T-cell (primary cell): ENCODE measurements around the gene DNAJC24. TPM values are rescaled to one million over a fixed set of nuclear protein-coding genes. Genes with fewer than 3 reads are reported as not detected.

Experiments used
- ATAC-seq, 4 experiments: fragments of 200-7000 bp in 3 of 4; fragments of 150-1000 bp in 1 of 4; cut with Tn5 transposase; replicated peaks in 1 of 4; 1 replicate in 3 of 4; 2 replicates in 1 of 4; pipeline ENCODE4 v1.10.0; 2021; ENCODE audit warnings: moderate library complexity in 3 of 4, mild to moderate bottlenecking in 2 of 4, moderate number of reproducible peaks in 1 of 4
- CTCF ChIA-PET, 2 donors: fragments of 300-600 bp; sonication (Branson Sonifier 250); formaldehyde crosslinking; loops; one replicate each; lab custom pipeline; 2022; ENCODE audit warnings: antibody characterized with exemption in 2 of 2; lab: Charles Lee
- POLR2A ChIA-PET, 2 donors: fragments of 300-600 bp; sonication (Branson Sonifier 250); formaldehyde crosslinking; loops; one replicate each; lab custom pipeline; 2022; ENCODE audit warnings: antibody characterized with exemption in 2 of 2; lab: Charles Lee
- DNase-seq, 35 experiments: peaks; one replicate each; pipeline versions ENCODE4 v3.0.0 to v3.0.0-alpha.2; 2013 to 2023
- H3K27ac ChIP-seq: one replicate; pipeline ENCODE4 v1.5.1; 2013; ENCODE audit warnings: low read length
- H3K27me3 ChIP-seq, 2 experiments: replicated peaks in 1 of 2; 1 replicate in 1 of 2; 2 replicates in 1 of 2; pipeline versions ENCODE4 v1.6.1 to v1.7.0; 2013; ENCODE audit warnings: low read length in 1 of 2, mixed read lengths in 1 of 2; ENCODE audit not compliant: control insufficient read depth in 2 of 2, insufficient read depth in 2 of 2; ENCODE audit errors: extremely low read depth in 1 of 2
- H3K36me3 ChIP-seq, 2 donors: 1 replicate in 1 of 2; 2 replicates in 1 of 2; pipeline versions ENCODE4 v1.6.1 to v1.7.0; 2013; ENCODE audit warnings: low read length in 1 of 2; ENCODE audit not compliant: control insufficient read depth in 2 of 2, insufficient read depth in 1 of 2; ENCODE audit errors: extremely low read depth in 1 of 2
- H3K4me1 ChIP-seq, 2 experiments: 1 replicate in 1 of 2; 2 replicates in 1 of 2; pipeline versions ENCODE4 v1.6.1 to v1.7.0; 2013; ENCODE audit warnings: low read length in 2 of 2, mixed read lengths in 1 of 2; ENCODE audit not compliant: insufficient read depth in 2 of 2, control insufficient read depth in 1 of 2; ENCODE audit errors: extremely low read depth in 1 of 2
- H3K4me3 ChIP-seq, 2 donors: 1 replicate in 1 of 2; 2 replicates in 1 of 2; pipeline versions ENCODE4 v1.5.1 to v1.7.0; 2013; ENCODE audit warnings: mild to moderate bottlenecking in 2 of 2, low read length in 1 of 2, moderate library complexity in 1 of 2; ENCODE audit not compliant: control insufficient read depth in 1 of 2; ENCODE audit errors: extremely low read depth in 1 of 2
- H3K9me3 ChIP-seq: 2 replicates; pipeline ENCODE4 v1.7.0; 2013
- H3K27ac Mint-ChIP-seq, 2 donors: one replicate each; pipeline ENCODE4 v1.8.0; 2020 to 2021; ENCODE audit warnings: mild to moderate bottlenecking in 2 of 2, mixed read lengths in 2 of 2
- H3K27me3 Mint-ChIP-seq, 2 donors: one replicate each; pipeline ENCODE4 v1.8.0; 2021 to 2022; ENCODE audit warnings: mixed read lengths in 2 of 2
- H3K36me3 Mint-ChIP-seq: one replicate; pipeline ENCODE4 v1.8.0; 2021; ENCODE audit warnings: mixed read lengths
- H3K4me1 Mint-ChIP-seq, 3 donors: one replicate each; pipeline ENCODE4 v1.8.0; 2020 to 2022; ENCODE audit warnings: mixed read lengths in 3 of 3, mild to moderate bottlenecking in 1 of 3
- H3K4me3 Mint-ChIP-seq, 3 donors: one replicate each; pipeline ENCODE4 v1.8.0; 2020 to 2022; ENCODE audit warnings: mild to moderate bottlenecking in 3 of 3, mixed read lengths in 3 of 3, moderate library complexity in 3 of 3
- H3K9me3 Mint-ChIP-seq, 3 donors: one replicate each; pipeline ENCODE4 v1.8.0; 2020 to 2022; ENCODE audit warnings: mixed read lengths in 3 of 3
- WGBS: methylation state at CpG from one replicate; pipeline ENCODE4 v1.1.5; 2013; ENCODE audit warnings: missing lambda C conversion rate; ENCODE audit not compliant: insufficient coverage; 5-methylcytosine and 5-hydroxymethylcytosine counted together
- total RNA-seq, 35 experiments: library from RNA in 6 of 35; stranded (reverse) in 6 of 35; fragments of 120-200 nt in 1 of 35; gene quantifications; one replicate each; pipeline versions ENCODE4 v1.2.1 to v1.2.4 and lab custom pipeline; 2013 to 2026

DNAJC24 gene
- total RNA-seq, 5 donors from 2014 or later (not counting 1 experiment from before 2014, with no cell fraction given) = 15.0 to 23.4 (median 18.4) TPM

- H3K27me3 Mint-ChIP-seq = no peaks in the 10 kb centered on the region
- H3K4me3 ChIP-seq = no peak overlapping the region
- H3K27ac ChIP-seq = no peak overlapping the region
- H3K4me1 Mint-ChIP-seq = peaks cover 4 to 17% (median 5%) of the 10 kb centered on the region in 3 donors
- no peaks in the 10 kb centered on the region for H3K36me3 ChIP-seq
- no peak overlapping the region for H3K4me3 Mint-ChIP-seq
- WGBS = 91% methylated on average over 5 of the region's 6 CpGs
- no peaks in the 10 kb centered on the region for H3K9me3 ChIP-seq
- CTCF ChIA-PET = interaction anchor here (0.5 to 0.7 kb wide), 2 partner anchors 77 to 759 kb away, joined by 3 read pairs; no protein-coding TSS in a partner anchor
- H3K27ac Mint-ChIP-seq = no peak overlapping the region
- H3K9me3 Mint-ChIP-seq = no peaks in the 10 kb centered on the region
- POLR2A ChIA-PET = interaction anchor here in 1 of 2 donors (0.8 kb wide), 1 partner anchor 10 kb away, joined by 5 read pairs; no protein-coding TSS in a partner anchor
- no peak for ATAC-seq
- H3K4me1 ChIP-seq = no peaks in the 10 kb centered on the region
- peaks cover 15% of the 10 kb centered on the region for H3K36me3 Mint-ChIP-seq
- no peaks in the 10 kb centered on the region for H3K27me3 ChIP-seq
- DNase-seq = no peak
Observed at GRCh38 chr11:31477528-31478222, 108.0 kb downstream of the DNAJC24 start.

GRCh38 chr11:31478223-31478590, 108.5 kb downstream of the DNAJC24 start:
- ATAC-seq (no peak), DNase-seq (no peak)
- Histone ChIP-seq H3K27me3 (no peaks in the 10 kb centered on the region), H3K4me1 (no peaks in the 10 kb centered on the region), H3K9me3 (no peaks in the 10 kb centered on the region), H3K4me3 (no peak overlapping the region), H3K36me3 (no peaks in the 10 kb centered on the region), H3K27ac (no peak overlapping the region)
- Mint-ChIP-seq H3K36me3 (peaks cover 15% of the 10 kb centered on the region), H3K4me1 (peaks cover 4 to 17% (median 7%) of the 10 kb centered on the region in 3 donors), H3K27me3 (no peaks in the 10 kb centered on the region), H3K4me3 (no peak overlapping the region), H3K27ac (no peak overlapping the region), H3K9me3 (no peaks in the 10 kb centered on the region)
- ChIA-PET CTCF (interaction anchor here in 1 of 2 donors (0.5 kb wide), 1 partner anchor 759 kb away, joined by 3 read pairs; no protein-coding TSS in a partner anchor), POLR2A (no interaction called here)
- WGBS = no CpG with 5 or more reads among the region's 2 CpGs

GRCh38 chr11:31479066-31479465, 109.4 kb downstream of the DNAJC24 start:
- peaks cover 4 to 17% (median 7%) of the 10 kb centered on the region in 3 donors for H3K4me1 Mint-ChIP-seq
- POLR2A ChIA-PET = no interaction called here
- no peaks in the 10 kb centered on the region for H3K27me3 Mint-ChIP-seq
- Histone ChIP-seq H3K27me3 (no peaks in the 10 kb centered on the region), H3K4me3 (no peak overlapping the region), H3K4me1 (no peaks in the 10 kb centered on the region), H3K36me3 (no peaks in the 10 kb centered on the region), H3K9me3 (no peaks in the 10 kb centered on the region), H3K27ac (no peak overlapping the region)
- peaks cover 11% of the 10 kb centered on the region for H3K36me3 Mint-ChIP-seq
- no CpG with 5 or more reads among the region's 4 CpGs for WGBS
- no peak for DNase-seq
- H3K9me3 Mint-ChIP-seq = no peaks in the 10 kb centered on the region
- H3K4me3 Mint-ChIP-seq = no peak overlapping the region
- no peak for ATAC-seq
- CTCF ChIA-PET = no interaction called here
- H3K27ac Mint-ChIP-seq = no peak overlapping the region

GRCh38 chr11:31480930-31481329, 111.3 kb downstream of the DNAJC24 start:
- WGBS = no CpG with 5 or more reads among the region's 3 CpGs
- ATAC-seq = no peak
- CTCF ChIA-PET = no interaction called here

More at GRCh38 chr11:31480930-31481329, 111.3 kb downstream of the DNAJC24 start:
- H3K4me3 Mint-ChIP-seq = no peak overlapping the region
- H3K27ac Mint-ChIP-seq = no peak overlapping the region
- DNase-seq = no peak
- peaks cover 4 to 17% (median 7%) of the 10 kb centered on the region in 3 donors for H3K4me1 Mint-ChIP-seq
- Histone ChIP-seq H3K27me3 (no peaks in the 10 kb centered on the region), H3K4me3 (no peak overlapping the region), H3K4me1 (no peaks in the 10 kb centered on the region), H3K36me3 (no peaks in the 10 kb centered on the region), H3K9me3 (no peaks in the 10 kb centered on the region), H3K27ac (no peak overlapping the region)
- POLR2A ChIA-PET = no interaction called here
- no peaks in the 10 kb centered on the region for H3K27me3 Mint-ChIP-seq
- peaks cover 7% of the 10 kb centered on the region for H3K36me3 Mint-ChIP-seq
- no peaks in the 10 kb centered on the region for H3K9me3 Mint-ChIP-seq

Other genes with a start within 250 kb of the DNAJC24 start
- 1 to 10 TPM in 1 of 5 donors, under 1 TPM in 3, not detected in 1; 0.09 to 1.0 (median 0.22) TPM for gene DCDC1, start 121 bp upstream of the DNAJC24 start, total RNA-seq
- gene IMMP1L, start 139.8 kb downstream of the DNAJC24 start, total RNA-seq = 10 to 100 TPM in 4 of 5 donors, 1 to 10 TPM in 1; 8.2 to 16.3 (median 14.2) TPM
- gene ELP4, start 139.9 kb downstream of the DNAJC24 start, total RNA-seq = 10 to 100 TPM; 15.9 to 22.2 (median 17.2) TPM